Measurements from ENCODE around the gene SEC61A2.

The SEC61A2 gene

GRCh38 chr10:12200850-12201249, 71.4 kb downstream of the SEC61A2 start:
- DNase-seq: no peak

GRCh38 chr10:12201543-12201942, 72.1 kb downstream of the SEC61A2 start:
- DNase-seq: no peak

- DNase-seq: no peak
Observed at GRCh38 chr10:12202226-12202625, 72.7 kb downstream of the SEC61A2 start.

GRCh38 chr10:12205082-12205481, 75.6 kb downstream of the SEC61A2 start:
- DNase-seq: no peak

GRCh38 chr10:12207114-12207513, 77.6 kb downstream of the SEC61A2 start:
- DNase-seq: no peak

- no peak for DNase-seq
Observed at GRCh38 chr10:12208460-12208859, 79.0 kb downstream of the SEC61A2 start.

- no peak for DNase-seq
Observed at GRCh38 chr10:12212454-12212853, 83.0 kb downstream of the SEC61A2 start.

GRCh38 chr10:12213621-12214020, 84.1 kb downstream of the SEC61A2 start:
- DNase-seq: no peak

GRCh38 chr10:12214093-12214492, 84.6 kb downstream of the SEC61A2 start:
- DNase-seq: no peak

GRCh38 chr10:12214763-12215218, 85.3 kb downstream of the SEC61A2 start:
- DNase-seq: peak in 1 of 2 experiments; percentile 45

Data from NCI-H524 (cell line).